ENCODE measurements around the gene CEP170B.
"Not testable (repeated sequence)": the region's sequence is repeated elsewhere in the genome, so short reads cannot be mapped to it uniquely, and the experiment has no call there.

The CEP170B gene

DNA sequence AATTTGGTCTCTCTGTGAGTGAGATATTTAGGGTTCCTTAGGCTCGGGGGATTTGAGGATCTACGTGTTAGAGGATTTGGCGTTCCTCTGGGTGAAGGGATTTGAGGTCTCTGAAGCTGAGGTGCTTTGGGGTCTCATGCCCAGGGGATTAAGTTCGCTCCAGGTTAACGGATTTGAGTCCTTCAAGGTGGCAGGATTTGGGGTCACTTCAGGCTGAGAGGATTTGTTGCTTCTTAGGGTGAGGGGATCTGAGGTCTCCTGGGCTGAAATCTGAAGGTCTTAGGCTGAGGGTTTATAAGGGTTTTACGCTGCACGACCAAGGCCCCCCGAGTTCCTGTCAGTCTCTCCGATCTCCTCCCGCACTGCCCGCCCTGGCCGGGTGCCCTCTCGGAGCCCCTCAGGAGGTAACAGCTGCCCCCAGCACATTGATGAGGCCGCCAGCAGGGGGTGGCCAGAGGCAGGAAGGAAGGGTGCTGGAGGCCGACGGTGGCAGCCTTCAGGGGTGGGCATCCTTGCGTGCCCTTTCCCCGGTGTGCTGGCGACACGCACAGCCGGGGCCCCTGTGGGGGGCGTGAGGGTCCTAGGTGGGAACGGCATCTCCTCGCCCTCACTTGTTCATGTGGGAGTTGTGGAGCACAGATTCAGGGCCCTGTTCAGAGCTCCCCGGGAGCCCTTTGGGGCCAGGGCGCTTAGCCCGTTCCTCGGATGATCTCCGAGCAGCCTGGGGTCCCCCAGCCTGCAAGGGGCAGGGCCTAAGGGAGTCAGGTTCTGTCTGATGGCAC lies 14.3 kb downstream of the CEP170B start:
- DNase-seq (ENCODE audit: low read depth in 2 of 2) = no peak

DNA sequence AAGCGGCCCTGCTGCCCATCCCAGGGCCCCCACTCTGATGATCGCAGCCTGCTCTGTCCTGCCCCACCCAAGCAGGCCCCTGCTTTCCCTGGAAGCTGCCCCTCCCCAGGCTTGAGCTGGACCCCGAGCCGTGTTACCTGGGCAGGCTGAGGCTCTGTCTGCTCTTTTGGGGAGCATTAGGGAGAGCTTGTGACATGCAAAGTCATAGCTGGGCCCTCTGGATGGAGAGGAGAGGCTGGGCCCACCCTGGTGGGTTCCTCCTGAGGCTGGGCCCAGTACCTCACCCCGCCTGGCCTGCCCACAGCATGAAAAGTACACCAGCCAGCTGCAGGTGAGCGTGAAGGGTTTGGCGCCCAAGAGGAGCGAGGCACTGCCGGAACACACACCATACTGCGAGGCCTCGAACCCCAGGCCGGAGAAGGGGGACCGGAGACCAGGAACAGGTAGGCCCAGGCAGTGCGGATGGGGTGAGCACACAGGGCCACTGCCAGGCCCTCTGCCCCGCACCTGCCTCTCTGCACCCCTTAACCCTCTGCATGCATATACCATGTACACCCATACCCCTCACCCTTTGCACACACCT lies 15.0 kb downstream of the CEP170B start:
- DNase-seq (ENCODE audit: low read depth in 2 of 2) = no peak

DNA sequence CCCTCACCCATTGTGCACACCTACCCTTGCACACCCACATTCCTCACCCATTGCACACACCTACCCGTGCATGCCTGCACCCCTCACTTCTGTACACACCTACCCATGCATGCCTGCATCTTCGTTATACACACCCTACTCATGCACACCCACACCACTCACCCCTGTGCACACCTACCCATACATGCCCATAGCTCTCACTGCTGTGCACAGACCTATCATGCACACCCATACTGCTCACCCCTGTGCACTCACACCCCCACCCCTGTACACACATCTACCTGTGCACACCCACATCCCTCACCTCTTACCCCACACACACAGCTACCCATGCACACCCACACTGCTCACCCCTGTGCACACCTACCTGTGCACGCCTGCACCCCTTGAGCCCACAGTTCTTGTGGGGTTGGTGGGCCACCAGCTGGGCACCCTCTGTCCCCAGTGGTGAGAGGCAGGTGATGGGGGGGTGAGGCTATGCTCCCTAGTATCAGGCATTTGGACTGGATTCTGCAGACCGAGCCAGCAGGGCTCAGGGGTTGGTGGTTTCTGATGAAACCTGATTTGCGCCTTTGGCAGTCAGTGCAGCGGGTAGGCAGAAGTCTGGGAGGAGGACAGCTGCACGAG lies 15.6 kb downstream of the CEP170B start:
- no peak for DNase-seq (ENCODE audit: low read depth in 2 of 2)

DNA sequence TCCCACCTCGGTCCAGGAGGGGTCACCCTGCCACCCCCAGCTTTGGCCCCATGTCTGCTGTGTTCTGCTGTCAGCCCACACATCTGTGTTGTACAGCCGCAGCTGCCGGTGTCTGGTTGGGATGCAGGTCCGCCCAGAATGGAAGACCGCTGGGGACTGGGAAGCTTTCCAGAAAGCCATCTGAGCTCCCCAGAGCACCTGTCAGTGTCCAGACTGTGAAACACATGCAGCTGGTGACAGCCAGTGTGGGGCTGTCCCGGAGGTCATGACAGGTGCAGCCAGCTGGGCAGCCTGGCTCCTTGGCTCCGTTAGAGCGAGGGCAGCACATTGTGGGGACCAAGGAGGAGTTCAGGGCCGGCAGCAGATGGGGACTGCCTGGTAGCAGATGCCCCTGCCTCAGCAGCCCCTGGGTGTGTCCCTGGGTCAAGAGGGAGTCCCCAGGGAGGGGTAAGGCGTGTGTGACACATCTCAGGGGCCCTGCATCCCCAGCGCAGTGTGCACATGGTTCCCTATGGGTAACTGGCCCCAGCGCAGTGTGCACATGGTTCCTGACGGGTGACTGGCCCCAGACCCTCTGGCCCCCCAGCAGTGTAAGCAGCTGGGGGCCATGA lies 16.4 kb downstream of the CEP170B start:
- DNase-seq (ENCODE audit: low read depth in 2 of 2) = no peak

DNA sequence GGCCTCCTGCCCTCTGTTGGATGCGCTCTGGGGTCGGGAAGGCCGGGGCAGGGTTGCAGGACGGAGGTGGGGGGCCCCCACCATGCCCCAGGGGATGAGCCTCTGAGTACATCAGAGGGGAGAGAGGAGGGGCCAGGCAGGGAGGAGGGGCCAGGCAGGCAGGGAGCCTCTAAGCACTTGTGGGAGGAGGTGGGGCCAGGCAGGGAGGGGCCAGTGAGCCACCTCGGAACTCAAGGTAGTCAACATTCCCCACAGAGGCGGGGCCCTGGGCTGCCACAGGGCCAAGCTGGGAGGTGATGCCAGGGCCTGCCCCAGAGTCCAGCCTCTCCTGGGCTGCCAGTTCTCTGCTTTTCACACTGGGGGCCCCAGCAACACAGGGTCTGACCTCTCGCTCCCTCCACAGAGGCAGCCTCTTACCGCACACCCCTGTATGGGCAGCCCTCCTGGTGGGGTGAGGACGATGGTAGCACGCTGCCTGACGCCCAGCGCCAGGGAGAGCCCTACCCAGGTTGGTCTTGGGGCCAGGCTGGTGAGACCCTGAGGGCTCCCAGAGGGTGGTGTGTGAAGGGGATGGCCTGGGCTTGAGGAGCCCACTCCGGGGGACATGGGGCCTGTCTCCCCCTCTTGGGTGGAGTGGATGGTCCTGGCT lies 17.4 kb downstream of the CEP170B start:
- DNase-seq (ENCODE audit: low read depth in 2 of 2) = no peak

DNA sequence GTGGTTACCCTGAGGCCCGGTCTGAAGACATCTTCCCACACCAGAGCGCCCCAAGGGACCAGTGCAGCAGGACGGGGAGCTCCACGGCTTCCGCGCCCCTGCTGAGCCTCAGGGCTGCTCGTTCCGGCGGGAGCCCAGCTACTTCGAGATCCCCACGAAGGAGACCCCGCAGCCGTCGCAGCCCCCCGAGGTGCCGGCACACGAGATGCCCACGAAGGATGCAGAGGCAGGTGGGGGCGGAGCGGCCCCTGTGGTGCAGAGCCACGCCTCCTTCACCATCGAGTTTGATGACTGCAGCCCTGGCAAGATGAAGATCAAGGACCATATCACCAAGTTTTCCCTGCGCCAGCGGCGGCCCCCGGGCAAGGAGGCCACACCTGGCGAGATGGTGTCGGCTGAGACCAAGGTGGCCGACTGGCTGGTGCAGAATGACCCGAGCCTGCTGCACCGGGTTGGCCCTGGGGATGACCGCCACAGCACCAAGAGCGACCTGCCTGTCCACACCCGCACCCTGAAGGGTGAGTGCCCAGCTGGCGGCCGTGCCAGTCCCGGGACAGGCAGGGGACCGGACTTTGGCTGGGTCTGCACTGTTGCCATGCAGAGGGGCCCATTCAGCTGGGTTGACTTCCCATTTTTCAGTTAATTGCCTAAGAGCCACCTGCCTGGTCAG lies 18.1 kb downstream of the CEP170B start:
- DNase-seq (ENCODE audit: low read depth in 2 of 2) = no peak

DNA sequence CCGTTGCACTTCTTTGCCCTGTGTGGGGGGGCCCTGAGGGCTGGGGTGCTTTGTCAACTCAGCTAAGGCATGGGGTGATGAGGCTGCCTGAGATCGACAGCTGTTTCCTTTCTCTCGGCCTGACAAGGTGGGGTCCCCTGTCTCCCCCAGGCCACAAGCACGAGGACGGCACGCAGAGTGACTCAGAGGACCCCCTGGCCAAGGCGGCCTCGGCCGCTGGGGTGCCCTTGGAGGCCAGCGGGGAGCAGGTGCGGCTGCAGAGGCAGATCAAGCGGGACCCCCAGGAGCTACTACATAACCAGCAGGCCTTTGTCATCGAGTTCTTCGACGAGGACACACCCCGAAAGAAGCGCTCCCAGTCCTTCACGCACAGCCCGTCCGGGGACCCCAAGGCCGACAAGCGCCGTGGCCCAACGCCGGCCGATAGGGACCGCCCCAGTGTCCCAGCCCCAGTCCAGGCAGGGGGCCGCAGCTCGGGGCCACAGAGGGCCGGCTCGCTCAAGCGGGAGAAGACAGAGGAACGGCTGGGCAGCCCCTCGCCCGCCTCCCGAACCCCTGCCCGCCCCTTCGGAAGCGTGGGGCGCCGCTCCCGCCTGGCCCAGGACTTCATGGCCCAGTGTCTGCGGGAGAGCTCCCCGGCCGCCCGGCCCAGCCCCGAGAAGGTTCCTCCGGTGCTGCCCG lies 18.8 kb downstream of the CEP170B start:
- DNase-seq (ENCODE audit: low read depth in 2 of 2) = no peak

DNA sequence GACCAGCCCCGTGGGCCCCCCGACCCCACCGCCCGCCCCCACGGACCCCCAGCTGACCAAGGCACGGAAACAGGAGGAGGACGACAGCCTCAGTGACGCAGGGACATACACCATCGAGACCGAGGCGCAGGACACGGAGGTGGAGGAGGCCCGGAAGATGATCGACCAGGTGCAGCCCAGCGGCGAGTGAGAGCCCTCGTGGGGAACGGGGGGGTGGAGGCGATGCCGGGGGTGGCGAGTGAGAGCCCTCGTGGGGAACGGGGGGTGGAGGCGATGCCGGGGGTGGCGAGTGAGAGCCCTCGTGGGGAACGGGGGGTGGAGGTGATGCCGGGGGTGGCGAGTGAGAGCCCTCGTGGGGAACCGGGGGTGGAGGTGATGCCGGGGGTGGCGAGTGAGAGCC lies 19.3 kb downstream of the CEP170B start:
- DNase-seq (ENCODE audit: low read depth in 2 of 2) = not testable (repeated sequence)

DNA sequence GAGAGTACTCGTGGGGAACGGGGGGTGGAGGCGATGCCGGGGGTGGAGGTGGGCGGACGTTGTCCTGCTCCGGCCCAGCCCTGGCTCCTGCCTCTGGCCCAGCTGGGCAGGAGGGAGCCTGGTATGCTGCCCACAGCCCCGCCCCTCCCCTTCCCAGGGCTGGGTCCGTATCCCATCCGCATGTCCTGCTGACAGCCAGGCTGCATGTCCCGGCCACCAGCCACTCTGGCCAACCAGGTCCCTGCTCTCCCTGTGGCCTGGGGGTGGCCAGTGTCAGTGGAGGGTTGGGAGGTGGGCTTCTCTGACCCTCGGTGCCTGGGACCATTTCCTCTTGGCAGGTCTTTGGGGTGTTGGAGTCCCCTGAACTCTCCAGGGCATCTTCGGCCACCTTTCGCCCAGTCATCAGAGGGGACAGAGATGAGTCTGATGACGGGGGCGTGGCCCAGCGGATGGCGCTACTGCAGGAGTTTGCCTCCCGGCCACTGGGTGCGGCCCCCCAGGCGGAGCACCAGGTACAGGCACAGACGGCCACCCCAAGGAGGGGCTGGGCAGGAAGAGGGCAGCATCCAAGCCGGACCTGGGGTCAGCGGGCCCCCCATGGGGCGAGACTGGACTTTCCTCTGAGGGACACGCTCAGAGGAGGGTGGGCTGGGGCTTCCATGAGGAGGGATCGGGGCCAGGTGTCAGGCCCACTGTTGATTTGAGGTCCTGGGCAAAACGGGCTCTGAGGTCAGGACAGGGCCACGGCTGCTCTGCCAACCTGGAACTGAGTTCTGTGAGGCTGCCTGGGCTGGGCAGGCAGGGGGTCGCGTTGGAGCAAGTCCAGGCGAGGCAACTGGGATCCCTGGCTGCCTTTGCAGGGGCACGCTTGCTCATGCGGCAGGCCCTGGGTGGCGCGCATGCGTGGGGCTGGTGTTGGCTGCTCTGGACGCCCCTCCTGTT lies 20.2 kb downstream of the CEP170B start:
- no peak for DNase-seq (ENCODE audit: low read depth in 2 of 2)

DNA sequence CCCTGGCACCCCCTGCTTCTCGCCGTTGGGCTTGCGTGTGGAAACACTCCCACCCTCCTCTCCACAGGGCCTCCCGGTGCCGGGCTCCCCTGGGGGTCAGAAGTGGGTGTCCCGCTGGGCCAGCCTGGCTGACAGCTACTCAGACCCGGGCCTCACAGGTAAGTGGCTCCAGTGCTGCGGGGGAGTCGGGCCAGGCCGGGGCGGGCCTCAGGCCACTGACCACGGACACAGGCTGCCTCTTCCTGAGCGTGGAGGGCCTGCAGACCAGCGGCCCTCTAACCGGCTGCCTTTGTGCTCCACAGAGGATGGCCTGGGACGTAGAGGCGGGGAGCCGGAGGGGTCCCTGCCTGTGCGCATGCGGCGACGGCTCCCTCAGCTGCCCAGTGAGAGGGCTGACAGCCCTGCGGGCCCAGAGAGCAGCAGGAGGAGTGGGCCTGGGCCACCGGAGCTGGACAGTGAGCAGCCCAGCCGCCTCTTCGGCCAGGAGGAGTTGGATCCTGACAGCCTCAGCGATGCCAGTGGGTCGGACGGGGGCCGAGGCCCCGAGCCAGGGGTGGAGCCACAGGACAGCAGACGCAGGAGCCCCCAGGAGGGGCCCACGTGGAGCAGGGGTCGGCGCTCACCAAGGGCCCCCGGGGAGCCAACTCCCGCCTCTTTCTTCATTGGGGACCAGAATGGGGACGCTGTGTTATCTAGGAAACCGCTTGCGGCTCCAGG lies 21.1 kb downstream of the CEP170B start:
- DNase-seq (ENCODE audit: low read depth in 2 of 2) = no peak

DNA sequence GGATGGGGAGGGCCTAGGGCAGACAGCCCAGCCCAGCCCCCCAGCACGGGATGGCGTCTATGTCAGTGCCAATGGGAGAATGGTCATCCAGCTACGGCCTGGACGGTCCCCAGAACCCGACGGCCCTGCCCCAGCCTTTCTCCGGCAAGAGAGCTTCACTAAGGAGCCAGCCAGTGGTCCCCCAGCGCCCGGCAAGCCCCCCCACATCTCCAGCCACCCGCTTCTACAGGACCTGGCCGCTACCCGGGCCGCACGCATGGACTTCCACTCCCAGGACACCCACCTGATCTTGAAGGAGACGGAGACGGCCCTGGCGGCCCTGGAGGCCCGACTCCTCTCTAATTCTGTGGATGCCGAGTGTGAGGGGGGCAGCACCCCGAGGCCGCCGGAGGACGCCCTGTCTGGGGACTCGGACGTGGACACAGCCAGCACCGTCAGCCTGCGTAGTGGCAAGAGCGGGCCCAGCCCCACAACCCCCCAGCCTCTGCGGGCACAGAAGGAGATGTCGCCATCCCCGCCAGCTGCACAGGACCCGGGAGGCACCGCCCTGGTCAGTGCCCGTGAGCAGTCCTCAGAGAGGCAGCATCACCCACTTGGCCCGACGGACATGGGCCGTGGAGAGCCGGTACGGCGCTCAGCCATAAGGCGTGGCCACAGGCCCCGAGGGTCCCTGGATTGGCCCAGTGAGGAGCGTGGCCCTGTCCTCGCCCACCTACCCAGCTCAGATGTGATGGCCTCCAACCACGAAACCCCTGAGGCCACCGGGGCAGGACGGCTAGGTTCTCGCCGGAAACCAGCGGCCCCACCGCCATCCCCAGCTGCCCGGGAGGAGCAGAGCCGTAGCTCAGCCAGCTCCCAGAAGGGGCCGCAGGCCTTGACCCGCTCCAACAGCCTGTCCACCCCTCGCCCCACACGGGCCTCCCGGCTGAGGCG lies 21.9 kb downstream of the CEP170B start:
- DNase-seq (ENCODE audit: low read depth in 2 of 2) = no peak

DNA sequence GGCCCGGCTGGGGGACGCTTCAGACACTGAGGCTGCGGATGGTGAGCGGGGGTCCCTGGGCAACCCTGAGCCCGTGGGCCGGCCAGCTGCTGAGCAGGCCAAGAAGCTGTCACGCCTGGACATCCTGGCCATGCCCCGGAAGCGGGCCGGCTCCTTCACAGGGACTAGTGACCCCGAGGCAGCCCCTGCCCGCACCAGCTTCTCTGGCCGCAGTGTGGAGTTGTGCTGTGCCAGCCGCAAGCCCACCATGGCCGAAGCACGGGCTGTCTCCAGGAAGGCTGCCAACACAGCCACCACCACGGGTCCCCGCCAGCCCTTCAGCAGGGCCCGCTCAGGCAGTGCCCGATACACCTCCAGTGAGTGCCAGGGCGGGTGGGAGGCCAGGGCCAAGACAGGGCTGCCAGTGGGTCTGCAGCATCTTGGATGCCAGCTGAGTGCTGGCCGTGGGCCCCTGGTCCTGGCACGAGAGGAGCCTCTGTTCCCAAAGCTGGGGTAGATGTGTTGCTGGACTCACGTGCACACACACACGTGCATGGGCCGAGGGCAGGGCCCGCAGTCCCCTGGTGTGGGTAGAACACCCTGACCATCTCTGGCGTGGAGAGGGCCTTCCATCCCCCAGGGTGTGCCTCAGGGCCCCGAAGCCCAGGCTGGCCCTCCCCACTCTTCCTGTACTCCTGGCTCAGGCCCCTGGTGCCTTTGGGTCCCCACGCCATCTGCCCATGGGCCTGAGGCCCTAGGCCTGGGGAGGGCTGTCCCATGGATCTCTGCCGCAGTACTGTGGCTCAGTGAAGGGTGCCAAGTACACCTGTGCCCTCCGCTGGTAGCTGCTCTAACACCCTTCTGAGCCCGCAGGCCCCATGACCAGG lies 22.8 kb downstream of the CEP170B start:
- no peak for DNase-seq (ENCODE audit: low read depth in 2 of 2)

DNA sequence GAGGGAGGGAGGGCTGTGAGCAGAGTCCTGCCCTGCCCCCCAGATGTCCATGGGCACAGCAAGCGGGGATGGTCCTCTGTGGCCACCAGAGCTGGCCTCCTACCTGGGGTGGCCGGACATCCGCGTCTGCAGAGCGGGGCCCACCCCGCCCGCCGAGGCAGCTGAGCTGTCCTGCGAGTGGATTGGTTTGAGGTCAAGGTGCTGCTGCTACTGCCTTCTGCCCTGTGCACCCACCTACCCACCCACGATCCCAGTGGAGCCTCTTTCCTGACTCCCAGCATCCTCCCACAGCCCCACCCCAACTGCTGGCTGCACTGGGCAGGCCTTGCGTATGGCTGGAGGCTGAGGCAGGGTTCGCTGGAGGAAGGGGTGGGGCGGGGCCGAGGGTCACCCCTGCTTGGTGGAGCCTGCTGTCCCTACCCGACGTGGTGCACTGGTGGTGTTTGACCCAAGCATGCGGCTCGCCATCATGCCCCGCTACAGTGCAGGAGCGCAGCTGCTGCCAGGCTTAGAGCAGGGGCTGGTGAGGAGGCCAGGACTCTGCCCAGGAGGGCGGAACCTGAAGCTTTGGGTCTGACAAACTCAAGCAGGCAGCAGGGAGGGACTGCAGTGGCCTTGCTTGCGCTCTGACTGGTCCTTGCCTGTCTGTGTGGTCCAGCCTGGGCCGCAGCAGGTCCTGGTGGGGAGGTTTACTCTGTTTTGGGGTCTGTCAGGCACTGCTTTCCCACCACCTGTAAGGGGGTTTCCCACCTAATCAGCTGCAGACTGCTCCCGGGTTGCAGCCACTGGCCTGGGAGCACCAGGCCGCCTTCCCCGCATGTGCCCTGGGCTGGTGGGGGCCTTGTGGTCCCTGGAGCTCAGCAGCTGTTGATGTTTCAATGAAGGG lies 23.7 kb downstream of the CEP170B start:
- DNase-seq (ENCODE audit: low read depth in 2 of 2) = no peak

DNA sequence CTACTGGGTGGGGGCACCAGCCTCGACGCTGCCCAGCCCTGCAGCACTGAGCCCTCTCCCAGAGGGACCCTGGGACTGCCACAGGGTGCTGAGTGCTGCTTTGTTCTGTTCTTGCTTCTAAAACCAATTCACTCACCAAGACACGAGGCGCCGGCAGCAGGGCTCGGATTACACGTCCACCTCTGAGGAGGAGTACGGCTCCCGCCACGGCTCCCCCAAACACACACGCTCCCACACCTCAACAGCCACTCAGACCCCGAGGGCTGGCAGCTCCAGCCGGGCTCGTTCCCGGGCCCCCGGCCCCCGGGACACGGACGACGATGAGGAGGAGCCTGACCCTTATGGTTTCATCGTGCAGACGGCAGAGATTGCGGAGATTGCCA lies 24.3 kb downstream of the CEP170B start:
- no peak for DNase-seq (ENCODE audit: low read depth in 2 of 2)

DNA sequence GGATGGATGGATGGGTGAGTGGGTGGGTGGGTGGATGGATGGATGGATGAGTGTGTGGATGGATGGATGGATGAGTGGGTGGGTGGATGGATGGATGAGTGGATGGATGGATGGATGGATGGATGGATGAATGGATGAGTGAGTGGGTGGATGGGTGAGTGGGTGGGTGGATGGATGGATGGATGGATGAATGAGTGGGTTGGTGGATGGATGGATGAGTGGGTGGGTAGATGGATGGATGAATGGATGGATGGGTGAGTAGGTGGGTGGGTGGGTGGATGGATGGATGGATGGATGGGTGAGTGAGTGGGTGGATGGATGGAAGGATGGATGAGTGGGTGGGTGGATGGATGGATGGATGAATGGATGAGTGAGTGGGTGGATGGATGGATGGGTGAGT lies 25.2 kb downstream of the CEP170B start:
- not testable (repeated sequence) for DNase-seq (ENCODE audit: low read depth in 2 of 2)

DNA sequence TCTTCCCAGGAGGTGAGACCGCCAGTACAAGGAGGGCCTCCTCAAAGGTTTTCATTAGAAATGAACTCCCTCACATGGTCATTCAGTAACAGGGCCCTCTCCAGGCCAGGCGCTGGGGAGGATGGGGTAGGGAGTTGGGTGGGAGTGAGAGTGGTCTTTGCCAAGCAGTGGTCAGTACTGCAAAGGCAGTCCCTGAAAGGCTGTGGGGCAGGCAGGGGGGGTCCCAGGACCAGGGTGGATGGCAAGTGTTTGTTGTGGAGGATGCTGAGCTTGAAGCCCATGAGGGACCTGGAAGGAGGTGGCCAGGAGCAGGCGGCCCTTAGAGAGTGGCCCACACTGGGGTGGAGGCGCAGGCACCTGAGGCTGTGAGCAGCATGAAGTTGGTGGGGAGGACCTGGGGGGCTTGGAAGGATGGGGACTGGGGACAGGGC lies 26.1 kb downstream of the CEP170B start:
- no peak for DNase-seq (ENCODE audit: low read depth in 2 of 2)

All from stimulated activated CD8-positive, alpha-beta memory T cell treated with anti-CD3 and anti-CD28 coated beads, Interleukin-7, amount 100 ng/mL, for 1 hour (primary cell).